GM12878 (cell line): ENCODE measurements around the gene TOM1L2. TPM values are rescaled to one million over a fixed set of nuclear protein-coding genes. Genes with fewer than 3 reads are reported as not detected.

Experiments used
- ATAC-seq: fragments of 200-7000 bp; cut with Tn5 transposase; 3 replicates; pipeline ENCODE4 v1.9.1; 2020; ENCODE audit warnings: mild to moderate bottlenecking, moderate library complexity
- BruUV-seq: library from RNA; stranded (reverse); fragments of 400-500 nt; replicated peaks from 2 replicates; lab custom pipeline; 2021; lab: Mats Ljungman, UMichigan
- CTCF ChIA-PET: fragments of 300-600 bp; sonication (Branson Sonifier 250); formaldehyde crosslinking; extraction: SDS; loops from one replicate; lab custom pipeline; 2021; ENCODE audit warnings: inconsistent platforms; lab: Yijun Ruan, JAX
- POLR2A ChIA-PET: fragments of 350-600 bp; formaldehyde crosslinking; extraction: SDS; loops from one replicate; lab custom pipeline; 2021; ENCODE audit warnings: inconsistent platforms; lab: Charles Lee
- RAD21 ChIA-PET: fragments of 300-600 bp; sonication (Branson Sonifier 250); formaldehyde crosslinking; loops from one replicate; lab custom pipeline; 2023; ENCODE audit warnings: antibody characterized with exemption; ENCODE audit not compliant: unreplicated experiment; lab: Charles Lee
- SMC1A ChIA-PET: fragments of 300-600 bp; sonication (Branson Sonifier 250); formaldehyde crosslinking; loops from one replicate; lab custom pipeline; 2023; ENCODE audit not compliant: unreplicated experiment, uncharacterized antibody; lab: Charles Lee
- DNase-seq: peaks from one replicate; pipeline ENCODE4 v3.0.0-alpha.2; 2011; ENCODE audit warnings: low read depth, low spot score
- FAIRE-seq: peaks from 3 replicates; lab custom pipeline; 2011; peaks lifted over from hg19 to GRCh38; lab: Jason Lieb, UNC
- H2AFZ ChIP-seq: 2 replicates; pipeline ENCODE4 v1.6.0; 2011; ENCODE audit warnings: low read depth, low read length, control low read depth; ENCODE audit not compliant: control insufficient read depth
- H3K27ac ChIP-seq: 2 replicates; pipeline ENCODE4 v1.5.1; 2011; ENCODE audit warnings: control low read depth; ENCODE audit not compliant: control insufficient read depth, insufficient read depth
- H3K27me3 ChIP-seq, 2 experiments: replicated peaks in 1 of 2; 2 replicates each; pipeline versions ENCODE4 v1.6.0 to v1.6.1; 2011; ENCODE audit warnings: low read length in 1 of 2; ENCODE audit not compliant: control insufficient read depth in 2 of 2, insufficient read depth in 2 of 2
- H3K36me3 ChIP-seq, 2 experiments: 2 replicates each; pipeline ENCODE4 v1.5.1; 2011; ENCODE audit warnings: low read length in 1 of 2; ENCODE audit not compliant: control insufficient read depth in 2 of 2, insufficient read depth in 2 of 2
- H3K4me1 ChIP-seq: 2 replicates; pipeline ENCODE4 v1.6.1; 2011; ENCODE audit warnings: mild to moderate bottlenecking, low read length, moderate library complexity, mixed read lengths; ENCODE audit not compliant: control insufficient read depth, insufficient read depth
- H3K4me2 ChIP-seq: 2 replicates; pipeline ENCODE4 v1.6.0; 2011; ENCODE audit warnings: control low read depth; ENCODE audit not compliant: control insufficient read depth, insufficient read depth
- H3K4me3 ChIP-seq: fragments of 200-600 bp; sonication (generic); 2 replicates; pipeline ENCODE4 v1.5.1; 2016
- H3K79me2 ChIP-seq: 2 replicates; pipeline ENCODE4 v1.6.0; 2011; ENCODE audit warnings: low read length; ENCODE audit not compliant: control insufficient read depth, insufficient read depth
- H3K9ac ChIP-seq: 2 replicates; pipeline ENCODE4 v1.8.0; 2011; ENCODE audit warnings: low read length, control low read depth, mixed read lengths; ENCODE audit not compliant: control insufficient read depth, insufficient read depth
- H3K9me3 ChIP-seq: replicated peaks from 3 replicates; pipeline ENCODE4 v1.5.1; 2011; ENCODE audit warnings: mild to moderate bottlenecking, low read length; ENCODE audit not compliant: control insufficient read depth, insufficient read depth
- H4K20me1 ChIP-seq: 2 replicates; pipeline ENCODE4 v1.6.0; 2011; ENCODE audit not compliant: control insufficient read depth, insufficient read depth
- BRCA1 ChIP-seq: IDR thresholded peaks from 2 replicates; pipeline ENCODE4 v1.6.1; 2011; ENCODE audit warnings: low read depth, low read length, improper control_type of control experiment
- CEBPB ChIP-seq, 2 experiments: fragments of 150-350 bp in 1 of 2; IDR thresholded peaks; 2 replicates each; pipeline ENCODE4 v1.6.1; 2012 to 2014; ENCODE audit warnings: low read depth in 2 of 2, low read length in 2 of 2, borderline replicate concordance in 1 of 2, inconsistent platforms in 1 of 2
- E2F8 ChIP-seq: fragments of 450-650 bp; IDR thresholded peaks from 2 replicates; pipeline ENCODE4 v1.6.1; 2018; ENCODE audit warnings: mild to moderate bottlenecking, low read depth, moderate library complexity; ENCODE audit not compliant: partially characterized antibody
- EED ChIP-seq: sonication (generic); IDR thresholded peaks from 2 replicates; pipeline ENCODE4 v1.6.1; 2016; ENCODE audit warnings: antibody characterized with exemption, low read depth
- FOXK2 ChIP-seq: fragments of 450-650 bp; IDR thresholded peaks from 2 replicates; pipeline ENCODE4 v1.6.1; 2017; ENCODE audit warnings: mild to moderate bottlenecking, moderate library complexity
- MEF2B ChIP-seq: fragments of 450-650 bp; IDR thresholded peaks from 2 replicates; pipeline ENCODE4 v1.6.1; 2018; ENCODE audit warnings: mild to moderate bottlenecking, moderate library complexity; ENCODE audit not compliant: partially characterized antibody, poor library complexity, severe bottlenecking
- NR2C2 ChIP-seq: IDR thresholded peaks from 2 replicates; pipeline ENCODE4 v1.6.1; 2011; ENCODE audit warnings: borderline replicate concordance, low read depth; ENCODE audit not compliant: control insufficient read depth, insufficient read length
- PAX8 ChIP-seq: fragments of 450-650 bp; IDR thresholded peaks from 2 replicates; pipeline ENCODE4 v1.6.1; 2017; ENCODE audit warnings: mild to moderate bottlenecking, moderate library complexity
- POLR2AphosphoS2 ChIP-seq: IDR thresholded peaks from 2 replicates; pipeline ENCODE4 v1.6.1; 2011; ENCODE audit warnings: low read depth, mild to moderate bottlenecking, low read length, improper control_type of control experiment, moderate library complexity
- RAD21 ChIP-seq: IDR thresholded peaks from 2 replicates; pipeline ENCODE4 v1.6.1; 2011; ENCODE audit warnings: mild to moderate bottlenecking, low read depth, low read length, moderate library complexity; ENCODE audit not compliant: insufficient read depth
- RAD51 ChIP-seq: fragments of 450-650 bp; IDR thresholded peaks from 2 replicates; pipeline ENCODE4 v1.6.1; 2016; ENCODE audit warnings: moderate library complexity, mild to moderate bottlenecking, inconsistent platforms
- RELA ChIP-seq: fragments of 450-650 bp; IDR thresholded peaks from 2 replicates; pipeline ENCODE4 v1.8.0; 2014; ENCODE audit warnings: borderline replicate concordance; ENCODE audit not compliant: partially characterized antibody
- SMAD5 ChIP-seq: IDR thresholded peaks from 2 replicates; pipeline ENCODE4 v1.6.1; 2016; ENCODE audit warnings: antibody characterized with exemption, low read depth
- SMARCA5 ChIP-seq: fragments of 450-650 bp; IDR thresholded peaks from 2 replicates; pipeline ENCODE4 v1.6.1; 2017; ENCODE audit warnings: mild to moderate bottlenecking
- SREBF1 ChIP-seq: IDR thresholded peaks from 2 replicates; pipeline ENCODE4 v1.6.1; 2012; ENCODE audit warnings: mild to moderate bottlenecking, low read length
- SREBF2 ChIP-seq: IDR thresholded peaks from 2 replicates; pipeline ENCODE4 v1.6.1; 2012; ENCODE audit warnings: mild to moderate bottlenecking, low read length
- YY1 ChIP-seq: IDR thresholded peaks from 2 replicates; pipeline ENCODE4 v1.6.1; 2011; ENCODE audit warnings: low read depth, mild to moderate bottlenecking, low read length
- WGBS: methylation state at CpG from one replicate; pipeline ENCODE4 v1.1.6; 2016; ENCODE audit warnings: low lambda C conversion rate; ENCODE audit not compliant: insufficient replicate concordance, insufficient coverage; ENCODE audit errors: missing lambda C conversion rate; 5-methylcytosine and 5-hydroxymethylcytosine counted together
- in situ Hi-C: fragments of 300-500 bp; cut with MboI; formaldehyde crosslinking; loops from 9 replicates; pipeline ENCODE4 v1.14.3; 2018; ENCODE audit warnings: mixed read lengths
- intact Hi-C: fragments of 100-400 bp; cut with micrococcal nuclease; formaldehyde crosslinking; loops from one replicate; pipeline ENCODE4 v1.14.2; 2022; ENCODE audit not compliant: unreplicated experiment
- polyA plus RNA-seq, 11 experiments: library from polyadenylated mRNA; depleted of rRNA in 4 of 11; unstranded in 6 of 11; stranded (reverse) in 5 of 11; fragments of >200 nt; fragmentation: Nextera tagmentation in 4 of 11; fragmentation: Illumina TruSeq in 1 of 11; extraction: Ambion mirVana in 4 of 11; extraction: Trizol in 1 of 11; gene quantifications; 1 replicate in 1 of 11; 2 replicates in 10 of 11; pipeline versions ENCODE4 v1.2.1 to v1.2.3, GENCODE V29; 2011 to 2016; ENCODE audit warnings: inconsistent platforms in 2 of 11, missing spikeins in 2 of 11, low read depth in 1 of 11
- total RNA-seq, 4 experiments: library from RNA; depleted of rRNA in 3 of 4; stranded (reverse); fragments of >200 nt in 3 of 4; fragmentation: Illumina TruSeq in 1 of 4; extraction: Trizol in 1 of 4; gene quantifications; 2 replicates each; pipeline versions ENCODE4 v1.2.1 to v1.2.3, GENCODE V29; 2013 to 2021
- TF ChIP-seq, protein P1 (sequence below): fragments of 450-650 bp; IDR thresholded peaks from 2 replicates; pipeline ENCODE4 v1.6.1; 2017; ENCODE audit warnings: borderline replicate concordance

The TOM1L2 gene
- total and polyA plus RNA-seq, 10 of the 15 experiments (the other 5 are each of a cell fraction or from before 2014, with no cell fraction given) = 0.19 to 19.2 (median 8.1) TPM

DNA sequence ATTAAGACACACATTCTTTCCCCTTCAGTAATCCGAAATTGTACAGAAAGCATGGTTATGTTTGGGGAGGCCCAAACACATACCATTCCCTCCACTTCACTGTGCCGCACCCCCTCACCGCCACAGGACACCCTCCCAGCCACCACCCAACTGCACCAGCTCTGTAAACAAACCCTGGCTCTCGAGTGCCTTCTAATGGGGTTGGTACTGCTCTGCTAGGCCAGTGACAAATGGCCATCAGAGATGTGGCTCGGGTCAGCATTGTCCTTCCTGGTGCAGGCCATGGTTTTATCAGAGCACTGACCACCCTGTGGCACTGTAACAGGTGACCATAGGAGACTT lies 111.5 kb downstream of the TOM1L2 start (continued):
- TF ChIP-seq YY1 (no peak), E2F8 (no peak)

DNA sequence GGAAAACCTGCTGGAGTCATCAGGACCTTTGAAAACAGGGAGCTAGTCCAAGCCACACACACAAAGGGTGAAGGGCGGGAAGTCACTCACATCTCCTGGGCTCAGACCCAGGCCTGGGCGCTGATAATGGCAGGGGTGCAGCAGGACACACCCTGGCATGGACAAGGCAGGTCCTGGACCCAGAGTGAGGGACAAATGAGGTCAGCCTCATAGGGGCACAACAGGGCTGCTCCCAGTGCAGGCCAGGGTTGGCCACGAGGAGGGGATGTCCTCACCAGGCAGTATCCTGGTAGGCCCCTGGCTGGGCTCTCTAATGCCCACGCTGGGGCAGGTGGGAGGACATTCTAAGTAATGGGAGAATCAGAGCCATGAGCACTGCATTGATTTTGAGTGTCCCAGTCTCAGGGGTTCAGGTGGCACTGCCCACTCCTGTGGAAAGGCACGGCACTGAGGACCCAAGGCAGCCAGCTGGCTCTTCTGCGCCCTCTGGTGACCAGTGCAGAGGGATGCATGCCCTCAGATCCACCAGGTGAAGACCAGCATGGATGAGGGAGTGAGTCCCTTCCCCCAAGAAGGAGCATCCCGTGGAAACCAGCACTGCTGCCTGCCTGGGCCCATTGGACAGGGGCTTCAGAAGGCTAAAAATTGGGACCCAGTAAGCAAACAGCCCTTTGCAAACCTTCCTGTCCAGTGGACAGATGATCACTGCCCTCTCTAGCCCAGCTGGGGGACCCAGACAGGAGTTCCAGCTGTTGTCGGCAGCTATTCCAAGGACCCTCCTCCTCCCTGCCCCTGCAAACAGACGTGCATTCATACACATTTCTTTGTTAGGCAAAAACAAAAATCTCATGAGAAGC lies 112.1 kb downstream of the TOM1L2 start:
- SMC1A ChIA-PET = interaction anchor here (0.6 to 3.8 kb wide), 10 partner anchors 9 to 188 kb away, joined by 3 to 22 read pairs (median 3); no protein-coding TSS in a partner anchor
- no peak for TF ChIP-seq RELA
- TF ChIP-seq MEF2B = no peak
- peak; percentile 66; the same call in 1 of the 2 replicates for TF ChIP-seq SMARCA5
- no peak for TF ChIP-seq NR2C2
- no peak for TF ChIP-seq BRCA1
- TF ChIP-seq RAD51 = no peak
- TF ChIP-seq EED = 0 out of 2 replicates have a peak, but pooled peaks have one; percentile 16
- no peak for TF ChIP-seq SREBF2
- TF ChIP-seq POLR2AphosphoS2 = no peak
- no peak for TF ChIP-seq PAX8
- no peak for TF ChIP-seq CEBPB (IDR thresholded peaks at IDR 0.05; ENCODE audit: borderline replicate concordance in 1 of 2, low read depth in 2 of 2, low read length in 2 of 2)
- no peak for TF ChIP-seq SMAD5
- no peak for TF ChIP-seq SREBF1
- TF ChIP-seq, protein P1, sequence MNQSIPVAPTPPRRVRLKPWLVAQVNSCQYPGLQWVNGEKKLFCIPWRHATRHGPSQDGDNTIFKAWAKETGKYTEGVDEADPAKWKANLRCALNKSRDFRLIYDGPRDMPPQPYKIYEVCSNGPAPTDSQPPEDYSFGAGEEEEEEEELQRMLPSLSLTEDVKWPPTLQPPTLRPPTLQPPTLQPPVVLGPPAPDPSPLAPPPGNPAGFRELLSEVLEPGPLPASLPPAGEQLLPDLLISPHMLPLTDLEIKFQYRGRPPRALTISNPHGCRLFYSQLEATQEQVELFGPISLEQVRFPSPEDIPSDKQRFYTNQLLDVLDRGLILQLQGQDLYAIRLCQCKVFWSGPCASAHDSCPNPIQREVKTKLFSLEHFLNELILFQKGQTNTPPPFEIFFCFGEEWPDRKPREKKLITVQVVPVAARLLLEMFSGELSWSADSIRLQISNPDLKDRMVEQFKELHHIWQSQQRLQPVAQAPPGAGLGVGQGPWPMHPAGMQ = no peak
- TF ChIP-seq RAD21 = peak; percentile 96
- TF ChIP-seq FOXK2 = no peak

More for the DNA sequence above, 112.1 kb downstream of the TOM1L2 start:
- Histone ChIP-seq H3K36me3 (no peaks in the 10 kb centered on the region), H3K4me1 (no peaks in the 10 kb centered on the region), H3K4me3 (no peak overlapping the region), H4K20me1 (no peaks in the 10 kb centered on the region; the same call in 1 of the 2 replicates), H3K4me2 (no peak overlapping the region), H2AFZ (no peak overlapping the region), H3K9ac (no peak overlapping the region), H3K9me3 (no peaks in the 10 kb centered on the region), H3K27me3 (no peaks in the 10 kb centered on the region), H3K27ac (no peak overlapping the region), H3K79me2 (no peaks in the 10 kb centered on the region)
- FAIRE-seq = peak; percentile 91
- no peak for DNase-seq
- ATAC-seq = peak; percentile 99
- in situ Hi-C loops (loop anchor here (5.0 to 10.0 kb wide), 3 partner anchors 48 to 505 kb away; no protein-coding TSS in a partner anchor), intact Hi-C loops (loop anchor here (1.0 to 5.0 kb wide), 4 partner anchors 48 to 179 kb away; partner anchors contain the start of gene RAI1)
- RAD21 ChIA-PET = interaction anchor here (1.0 to 2.5 kb wide), 11 partner anchors 40 to 180 kb away, joined by 3 to 14 read pairs (median 5); no protein-coding TSS in a partner anchor
- POLR2A ChIA-PET = interaction anchor here (0.5 kb wide), 1 partner anchor 37 kb away, joined by 3 read pairs; no protein-coding TSS in a partner anchor
- TSS peak; percentile 29 for BruUV-seq
- CTCF ChIA-PET = interaction anchor here (0.7 to 10.6 kb wide), 16 partner anchors 11 to 183 kb away, joined by 3 to 86 read pairs (median 6); no protein-coding TSS in a partner anchor
- 44% methylated on average over 9 of the region's 9 CpGs for WGBS
